ENCODE data around the gene HIVEP3. TPM values are rescaled to one million over a fixed set of nuclear protein-coding genes. Genes with fewer than 3 reads are reported as not detected.

The HIVEP3 gene
- total RNA-seq, 1 experiment from 2014 or later = 0.55 TPM

DNA sequence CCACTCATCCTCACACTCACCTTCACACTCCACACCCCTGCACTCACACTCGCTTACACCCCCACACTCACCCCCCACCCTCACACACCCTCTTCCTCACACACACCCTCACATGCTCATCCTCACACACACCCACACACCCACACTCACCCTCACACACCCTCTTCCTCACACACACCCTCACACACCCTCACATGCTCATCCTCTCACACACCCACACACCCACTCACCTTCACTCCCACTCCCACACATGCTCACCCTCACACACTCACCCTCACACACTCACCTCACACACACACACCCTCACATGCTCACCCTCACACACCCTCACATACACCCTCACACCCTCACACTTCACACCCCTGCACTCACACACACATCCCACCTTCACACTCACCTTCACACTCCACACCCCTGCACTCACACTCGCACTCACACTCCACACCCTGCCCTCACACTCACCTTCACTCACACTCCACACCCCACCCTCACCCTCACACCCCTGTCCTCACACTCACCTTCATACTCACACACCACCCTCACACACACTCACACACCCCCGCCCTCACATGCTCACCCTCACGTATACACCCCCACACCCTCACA lies 391.7 kb downstream of the HIVEP3 start:
- no peak overlapping the region for H3K4me3 Mint-ChIP-seq
- ATAC-seq = no peak
- H3K4me1 Mint-ChIP-seq = no peaks in the 10 kb centered on the region
- TF ChIP-seq TCF7 (CRISPR knock-in tag; IDR thresholded peaks at IDR 0.05; ENCODE audit: low read depth) (no peak), FOXP1 (CRISPR knock-in tag; IDR thresholded peaks at IDR 0.05; ENCODE audit: borderline replicate concordance) (no peak), CREM (CRISPR knock-in tag; IDR thresholded peaks at IDR 0.05) (no peak), JAZF1 (CRISPR knock-in tag; IDR thresholded peaks at IDR 0.05) (no peak), TEAD1 (CRISPR knock-in tag; IDR thresholded peaks at IDR 0.05) (no peak), ATF1 (CRISPR knock-in tag; IDR thresholded peaks at IDR 0.05) (no peak), CBFB (CRISPR knock-in tag; IDR thresholded peaks at IDR 0.05; ENCODE audit: low read depth) (no peak), IRF2 (CRISPR knock-in tag; IDR thresholded peaks at IDR 0.05; ENCODE audit: borderline replicate concordance, low read depth) (no peak), ZNF671 (CRISPR knock-in tag; IDR thresholded peaks at IDR 0.05) (no peak)
- TF ChIP-seq, protein P1, sequence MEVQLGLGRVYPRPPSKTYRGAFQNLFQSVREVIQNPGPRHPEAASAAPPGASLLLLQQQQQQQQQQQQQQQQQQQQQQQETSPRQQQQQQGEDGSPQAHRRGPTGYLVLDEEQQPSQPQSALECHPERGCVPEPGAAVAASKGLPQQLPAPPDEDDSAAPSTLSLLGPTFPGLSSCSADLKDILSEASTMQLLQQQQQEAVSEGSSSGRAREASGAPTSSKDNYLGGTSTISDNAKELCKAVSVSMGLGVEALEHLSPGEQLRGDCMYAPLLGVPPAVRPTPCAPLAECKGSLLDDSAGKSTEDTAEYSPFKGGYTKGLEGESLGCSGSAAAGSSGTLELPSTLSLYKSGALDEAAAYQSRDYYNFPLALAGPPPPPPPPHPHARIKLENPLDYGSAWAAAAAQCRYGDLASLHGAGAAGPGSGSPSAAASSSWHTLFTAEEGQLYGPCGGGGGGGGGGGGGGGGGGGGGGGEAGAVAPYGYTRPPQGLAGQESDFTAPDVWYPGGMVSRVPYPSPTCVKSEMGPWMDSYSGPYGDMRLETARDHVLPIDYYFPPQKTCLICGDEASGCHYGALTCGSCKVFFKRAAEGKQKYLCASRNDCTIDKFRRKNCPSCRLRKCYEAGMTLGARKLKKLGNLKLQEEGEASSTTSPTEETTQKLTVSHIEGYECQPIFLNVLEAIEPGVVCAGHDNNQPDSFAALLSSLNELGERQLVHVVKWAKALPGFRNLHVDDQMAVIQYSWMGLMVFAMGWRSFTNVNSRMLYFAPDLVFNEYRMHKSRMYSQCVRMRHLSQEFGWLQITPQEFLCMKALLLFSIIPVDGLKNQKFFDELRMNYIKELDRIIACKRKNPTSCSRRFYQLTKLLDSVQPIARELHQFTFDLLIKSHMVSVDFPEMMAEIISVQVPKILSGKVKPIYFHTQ (CRISPR knock-in tag; IDR thresholded peaks at IDR 0.05) = no peak
- TF ChIP-seq, protein P2, sequence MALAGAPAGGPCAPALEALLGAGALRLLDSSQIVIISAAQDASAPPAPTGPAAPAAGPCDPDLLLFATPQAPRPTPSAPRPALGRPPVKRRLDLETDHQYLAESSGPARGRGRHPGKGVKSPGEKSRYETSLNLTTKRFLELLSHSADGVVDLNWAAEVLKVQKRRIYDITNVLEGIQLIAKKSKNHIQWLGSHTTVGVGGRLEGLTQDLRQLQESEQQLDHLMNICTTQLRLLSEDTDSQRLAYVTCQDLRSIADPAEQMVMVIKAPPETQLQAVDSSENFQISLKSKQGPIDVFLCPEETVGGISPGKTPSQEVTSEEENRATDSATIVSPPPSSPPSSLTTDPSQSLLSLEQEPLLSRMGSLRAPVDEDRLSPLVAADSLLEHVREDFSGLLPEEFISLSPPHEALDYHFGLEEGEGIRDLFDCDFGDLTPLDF (CRISPR knock-in tag; IDR thresholded peaks at IDR 0.05) = no peak
- TF ChIP-seq, protein P3, sequence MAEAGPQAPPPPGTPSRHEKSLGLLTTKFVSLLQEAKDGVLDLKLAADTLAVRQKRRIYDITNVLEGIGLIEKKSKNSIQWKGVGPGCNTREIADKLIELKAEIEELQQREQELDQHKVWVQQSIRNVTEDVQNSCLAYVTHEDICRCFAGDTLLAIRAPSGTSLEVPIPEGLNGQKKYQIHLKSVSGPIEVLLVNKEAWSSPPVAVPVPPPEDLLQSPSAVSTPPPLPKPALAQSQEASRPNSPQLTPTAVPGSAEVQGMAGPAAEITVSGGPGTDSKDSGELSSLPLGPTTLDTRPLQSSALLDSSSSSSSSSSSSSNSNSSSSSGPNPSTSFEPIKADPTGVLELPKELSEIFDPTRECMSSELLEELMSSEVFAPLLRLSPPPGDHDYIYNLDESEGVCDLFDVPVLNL (CRISPR knock-in tag; IDR thresholded peaks at IDR 0.05; ENCODE audit: borderline replicate concordance, low read depth) = no peak
- H3K27ac Mint-ChIP-seq = no peak overlapping the region
- no peak for DNase-seq (ENCODE audit: low spot score)
- CTCF ChIA-PET = no interaction called here
- POLR2A ChIA-PET = no interaction called here
- H3K36me3 Mint-ChIP-seq = peaks cover 3% of the 10 kb centered on the region; the same call in 1 of the 2 replicates
- H3K27me3 Mint-ChIP-seq (ENCODE audit: low read depth) = no peaks in the 10 kb centered on the region
- H3K9me3 Mint-ChIP-seq = peaks cover 18% of the 10 kb centered on the region

DNA sequence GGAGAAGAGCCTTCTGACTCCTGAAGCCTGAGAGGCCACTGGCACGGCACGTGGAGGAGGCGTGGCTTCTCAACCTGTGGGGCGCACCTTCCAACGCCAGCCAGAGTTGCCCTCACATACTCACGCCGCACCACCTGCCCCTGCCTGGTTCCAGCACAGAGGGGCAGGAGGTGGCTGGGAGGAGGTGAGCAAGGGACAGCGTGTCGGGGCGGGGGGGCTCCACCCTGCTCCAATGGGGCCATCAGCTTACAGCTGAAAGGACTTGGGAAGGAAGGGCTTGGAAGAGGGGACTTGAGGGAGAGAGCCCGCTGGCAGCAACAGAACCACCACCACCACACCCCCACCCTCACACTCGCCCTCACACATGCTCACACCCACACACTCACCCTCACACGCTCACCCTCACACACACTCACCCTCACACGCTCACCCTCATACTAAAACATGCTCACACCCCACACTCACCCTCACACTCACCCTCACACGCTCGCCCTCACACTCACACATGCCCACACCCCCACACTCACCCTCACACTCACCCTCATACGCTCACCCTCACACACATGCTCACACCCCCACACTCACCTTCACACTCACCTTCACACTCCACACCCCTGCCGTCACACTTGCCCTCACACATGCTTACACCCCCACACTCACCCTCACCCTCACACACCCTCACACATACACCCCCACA lies 392.7 kb downstream of the HIVEP3 start:
- ChIA-PET CTCF (interaction anchor here (3.7 kb wide), 1 partner anchor 11 kb away, joined by 39 read pairs; no protein-coding TSS in a partner anchor), POLR2A (no interaction called here)
- Mint-ChIP-seq H3K27me3 (ENCODE audit: low read depth) (no peaks in the 10 kb centered on the region), H3K4me1 (no peaks in the 10 kb centered on the region), H3K4me3 (no peak overlapping the region), H3K9me3 (peaks cover 15% of the 10 kb centered on the region), H3K36me3 (peaks cover 3% of the 10 kb centered on the region; the same call in 1 of the 2 replicates), H3K27ac (no peak overlapping the region)
- no peak for ATAC-seq
- no peak for DNase-seq (ENCODE audit: low spot score)
- TF ChIP-seq, protein P4, sequence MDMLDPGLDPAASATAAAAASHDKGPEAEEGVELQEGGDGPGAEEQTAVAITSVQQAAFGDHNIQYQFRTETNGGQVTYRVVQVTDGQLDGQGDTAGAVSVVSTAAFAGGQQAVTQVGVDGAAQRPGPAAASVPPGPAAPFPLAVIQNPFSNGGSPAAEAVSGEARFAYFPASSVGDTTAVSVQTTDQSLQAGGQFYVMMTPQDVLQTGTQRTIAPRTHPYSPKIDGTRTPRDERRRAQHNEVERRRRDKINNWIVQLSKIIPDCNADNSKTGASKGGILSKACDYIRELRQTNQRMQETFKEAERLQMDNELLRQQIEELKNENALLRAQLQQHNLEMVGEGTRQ (CRISPR knock-in tag; IDR thresholded peaks at IDR 0.05) = no peak
- TF ChIP-seq, protein P5, sequence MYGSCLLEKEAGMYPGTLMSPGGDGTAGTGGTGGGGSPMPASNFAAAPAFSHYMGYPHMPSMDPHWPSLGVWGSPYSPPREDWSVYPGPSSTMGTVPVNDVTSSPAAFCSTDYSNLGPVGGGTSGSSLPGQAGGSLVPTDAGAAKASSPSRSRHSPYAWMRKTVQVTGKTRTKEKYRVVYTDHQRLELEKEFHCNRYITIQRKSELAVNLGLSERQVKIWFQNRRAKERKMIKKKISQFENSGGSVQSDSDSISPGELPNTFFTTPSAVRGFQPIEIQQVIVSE (CRISPR knock-in tag; IDR thresholded peaks at IDR 0.05; ENCODE audit: borderline replicate concordance) = no peak
- TF ChIP-seq KAT7 (CRISPR knock-in tag; IDR thresholded peaks at IDR 0.05; ENCODE audit: borderline replicate concordance) = no peak
- TF ChIP-seq, protein P6, sequence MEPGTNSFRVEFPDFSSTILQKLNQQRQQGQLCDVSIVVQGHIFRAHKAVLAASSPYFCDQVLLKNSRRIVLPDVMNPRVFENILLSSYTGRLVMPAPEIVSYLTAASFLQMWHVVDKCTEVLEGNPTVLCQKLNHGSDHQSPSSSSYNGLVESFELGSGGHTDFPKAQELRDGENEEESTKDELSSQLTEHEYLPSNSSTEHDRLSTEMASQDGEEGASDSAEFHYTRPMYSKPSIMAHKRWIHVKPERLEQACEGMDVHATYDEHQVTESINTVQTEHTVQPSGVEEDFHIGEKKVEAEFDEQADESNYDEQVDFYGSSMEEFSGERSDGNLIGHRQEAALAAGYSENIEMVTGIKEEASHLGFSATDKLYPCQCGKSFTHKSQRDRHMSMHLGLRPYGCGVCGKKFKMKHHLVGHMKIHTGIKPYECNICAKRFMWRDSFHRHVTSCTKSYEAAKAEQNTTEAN (CRISPR knock-in tag; IDR thresholded peaks at IDR 0.05) = peak; percentile 44; the same call in 1 of the 2 replicates

Measured in WTC11 (cell line).